IMR-90 (cell line): Measurements from ENCODE around the gene DISC1. TPM values are rescaled to one million over a fixed set of nuclear protein-coding genes. Genes with fewer than 3 reads are reported as not detected.

ENCODE experiments used
- ATAC-seq: fragments of 200-7000 bp; cut with Tn5 transposase; 2 replicates; pipeline ENCODE4 v1.9.1; 2020; ENCODE audit warnings: low read depth, mild to moderate bottlenecking, moderate library complexity
- BruUV-seq: library from RNA; stranded (reverse); fragments of 400-500 nt; replicated peaks from 2 replicates; lab custom pipeline; 2021; lab: Mats Ljungman, UMichigan
- CTCF ChIA-PET: fragments of 300-600 bp; formaldehyde crosslinking; extraction: SDS; loops from one replicate; lab custom pipeline; 2021; ENCODE audit warnings: antibody characterized with exemption; lab: Yijun Ruan, JAX
- POLR2A ChIA-PET: fragments of 300-600 bp; sonication (Branson Sonifier 250); formaldehyde crosslinking; loops from one replicate; lab custom pipeline; 2022; ENCODE audit warnings: antibody characterized with exemption; ENCODE audit not compliant: unreplicated experiment; lab: Charles Lee
- DNase-seq: peaks from one replicate; pipeline ENCODE4 v3.0.0; 2013
- H2AFZ ChIP-seq: replicated peaks from 2 replicates; pipeline ENCODE3; 2013; ENCODE audit warnings: low read length, mild to moderate bottlenecking; ENCODE audit not compliant: poor library complexity
- H2AK5ac ChIP-seq: 2 replicates; pipeline ENCODE4 v1.6.1; 2013; ENCODE audit warnings: low read depth, low read length, inconsistent platforms
- H2AK9ac ChIP-seq: replicated peaks from 2 replicates; pipeline ENCODE3; 2013; ENCODE audit warnings: mild to moderate bottlenecking, low read depth, low read length, moderate library complexity; ENCODE audit not compliant: poor library complexity
- H2BK120ac ChIP-seq: 2 replicates; pipeline ENCODE4 v1.6.1; 2013; ENCODE audit warnings: low read depth, low read length, inconsistent platforms
- H2BK15ac ChIP-seq: 3 replicates; pipeline ENCODE4 v1.6.1; 2013; ENCODE audit warnings: low read depth, low read length, inconsistent platforms
- H2BK20ac ChIP-seq: 2 replicates; pipeline ENCODE4 v1.6.1; 2013; ENCODE audit warnings: low read depth, mild to moderate bottlenecking, inconsistent platforms, low read length, moderate library complexity
- H2BK5ac ChIP-seq: 2 replicates; pipeline ENCODE4 v1.6.1; 2013; ENCODE audit warnings: mild to moderate bottlenecking, low read depth, low read length, inconsistent platforms; ENCODE audit not compliant: poor library complexity, severe bottlenecking
- H3K14ac ChIP-seq: replicated peaks from 2 replicates; pipeline ENCODE4 v1.6.1; 2013; ENCODE audit warnings: low read depth, low read length, inconsistent platforms
- H3K18ac ChIP-seq: 2 replicates; pipeline ENCODE4 v1.6.1; 2013; ENCODE audit warnings: low read depth, low read length, control low read depth
- H3K23ac ChIP-seq: 2 replicates; pipeline ENCODE4 v1.6.1; 2013; ENCODE audit warnings: low read depth, low read length, inconsistent platforms
- H3K27ac ChIP-seq: 2 replicates; pipeline ENCODE4 v1.5.1; 2013; ENCODE audit warnings: mild to moderate bottlenecking, control low read depth, low read length; ENCODE audit not compliant: insufficient read depth
- H3K27me3 ChIP-seq: 2 replicates; pipeline ENCODE4 v1.6.1; 2013; ENCODE audit warnings: low read length; ENCODE audit not compliant: control insufficient read depth, insufficient read depth
- H3K36me3 ChIP-seq: 2 replicates; pipeline ENCODE4 v1.6.1; 2013; ENCODE audit warnings: low read length, mixed read lengths; ENCODE audit not compliant: control insufficient read depth, insufficient read depth
- H3K4ac ChIP-seq: 2 replicates; pipeline ENCODE4 v1.6.1; 2013; ENCODE audit warnings: low read depth, low read length, inconsistent platforms
- H3K4me1 ChIP-seq: 2 replicates; pipeline ENCODE4 v1.6.1; 2013; ENCODE audit warnings: low read length, mixed read lengths; ENCODE audit not compliant: control insufficient read depth, insufficient read depth
- H3K4me2 ChIP-seq: 2 replicates; pipeline ENCODE4 v1.6.1; 2013; ENCODE audit warnings: low read depth, mild to moderate bottlenecking, control low read depth, low read length, moderate library complexity
- H3K4me3 ChIP-seq: 2 replicates; pipeline ENCODE4 v1.5.1; 2013; ENCODE audit warnings: low read depth, mild to moderate bottlenecking, control low read depth, low read length, moderate library complexity; ENCODE audit not compliant: insufficient read depth
- H3K56ac ChIP-seq: 2 replicates; pipeline ENCODE4 v1.6.1; 2013; ENCODE audit warnings: low read length, inconsistent platforms; ENCODE audit not compliant: insufficient read depth; ENCODE audit errors: extremely low read depth
- H3K79me1 ChIP-seq, 2 experiments: 2 replicates each; pipeline ENCODE4 v1.6.1; 2013; ENCODE audit warnings: low read length in 2 of 2, inconsistent platforms in 1 of 2, low read depth in 1 of 2
- H3K9ac ChIP-seq: 2 replicates; pipeline ENCODE4 v1.6.1; 2013; ENCODE audit warnings: low read depth, low read length, control low read depth
- H3K9me1 ChIP-seq: 2 replicates; pipeline ENCODE4 v1.6.1; 2013; ENCODE audit warnings: low read length, inconsistent platforms; ENCODE audit not compliant: insufficient read depth
- H3K9me3 ChIP-seq: 2 replicates; pipeline ENCODE4 v1.6.1; 2013; ENCODE audit warnings: low read length; ENCODE audit not compliant: control insufficient read depth, insufficient read depth
- H4K20me1 ChIP-seq: 2 replicates; pipeline ENCODE4 v1.6.1; 2013; ENCODE audit warnings: low read length, inconsistent platforms; ENCODE audit not compliant: insufficient read depth
- H4K5ac ChIP-seq: 2 replicates; pipeline ENCODE4 v1.6.1; 2013; ENCODE audit warnings: mild to moderate bottlenecking, low read depth, low read length, control low read depth
- H4K8ac ChIP-seq, 2 experiments: 2 replicates each; pipeline ENCODE4 v1.6.1; 2013; ENCODE audit warnings: low read depth in 2 of 2, low read length in 2 of 2, control low read depth in 1 of 2, inconsistent platforms in 1 of 2
- H4K91ac ChIP-seq: 2 replicates; pipeline ENCODE4 v1.6.1; 2013; ENCODE audit warnings: low read depth, low read length, inconsistent platforms; ENCODE audit not compliant: insufficient read depth
- BHLHE40 ChIP-seq: fragments of 150-350 bp; IDR thresholded peaks from 2 replicates; pipeline ENCODE4 v1.6.1; 2016; ENCODE audit warnings: mild to moderate bottlenecking, low read depth, low read length
- CEBPB ChIP-seq: IDR thresholded peaks from 2 replicates; pipeline ENCODE4 v1.6.1; 2012; ENCODE audit warnings: low read depth, low read length, improper control_type of control experiment
- CHD1 ChIP-seq: IDR thresholded peaks from 2 replicates; pipeline ENCODE4 v1.6.1; 2012; ENCODE audit warnings: low read depth, low read length, improper control_type of control experiment
- ELK1 ChIP-seq: fragments of 150-350 bp; IDR thresholded peaks from 2 replicates; pipeline ENCODE4 v1.6.1; 2016; ENCODE audit warnings: low read depth, mild to moderate bottlenecking, low read length, moderate library complexity, borderline replicate concordance
- FOS ChIP-seq: fragments of 150-350 bp; IDR thresholded peaks from 2 replicates; pipeline ENCODE4 v1.6.1; 2016; ENCODE audit warnings: low read depth, low read length
- MAFK ChIP-seq: IDR thresholded peaks from 2 replicates; pipeline ENCODE4 v1.6.1; 2012; ENCODE audit warnings: low read depth, low read length, improper control_type of control experiment
- MAZ ChIP-seq: IDR thresholded peaks from 2 replicates; pipeline ENCODE4 v1.6.1; 2012; ENCODE audit warnings: low read depth, mild to moderate bottlenecking, low read length, improper control_type of control experiment, moderate library complexity, borderline replicate concordance
- MXI1 ChIP-seq: IDR thresholded peaks from 2 replicates; pipeline ENCODE4 v1.6.1; 2012; ENCODE audit warnings: low read depth, mild to moderate bottlenecking, low read length, moderate library complexity, borderline replicate concordance
- POLR2A ChIP-seq: IDR thresholded peaks from 2 replicates; pipeline ENCODE4 v1.6.1; 2012; ENCODE audit warnings: mild to moderate bottlenecking, low read depth, low read length
- RAD21 ChIP-seq: IDR thresholded peaks from 2 replicates; pipeline ENCODE4 v1.6.1; 2012; ENCODE audit warnings: low read length, improper control_type of control experiment
- RCOR1 ChIP-seq: IDR thresholded peaks from 2 replicates; pipeline ENCODE4 v1.6.1; 2012; ENCODE audit warnings: mild to moderate bottlenecking, low read length, improper control_type of control experiment; ENCODE audit not compliant: insufficient replicate concordance
- RFX5 ChIP-seq: IDR thresholded peaks from 2 replicates; pipeline ENCODE4 v1.8.0; 2012; ENCODE audit warnings: low read depth, mild to moderate bottlenecking, low read length, moderate library complexity
- SMC3 ChIP-seq: fragments of 150-350 bp; IDR thresholded peaks from 2 replicates; pipeline ENCODE4 v1.6.1; 2016; ENCODE audit warnings: low read depth, mild to moderate bottlenecking, antibody characterized with exemption, low read length, moderate library complexity
- WGBS, 2 experiments: methylation state at CpG; one replicate each; pipeline versions ENCODE4 v1.1.5 to v1.1.7; 2013; ENCODE audit warnings: missing lambda C conversion rate in 2 of 2; ENCODE audit not compliant: insufficient read length in 1 of 2; ENCODE audit errors: extremely low coverage in 2 of 2; 5-methylcytosine and 5-hydroxymethylcytosine counted together
- dilution Hi-C: fragments of 300-500 bp; cut with HindIII; formaldehyde crosslinking; loops from one replicate; pipeline ENCODE4 v1.14.3; 2018; ENCODE audit warnings: low sequenced_read_pairs; ENCODE audit not compliant: unreplicated experiment
- in situ Hi-C: fragments of 300-500 bp; cut with MboI; formaldehyde crosslinking; loops from 3 replicates; pipeline ENCODE4 v1.14.3; 2019; ENCODE audit warnings: low sequenced_read_pairs, inconsistent platforms, mixed read lengths
- intact Hi-C: fragments of 100-400 bp; cut with micrococcal nuclease; formaldehyde crosslinking; loops from 2 replicates; pipeline ENCODE4 v1.10.0; 2022
- polyA plus RNA-seq, 3 experiments: library from polyadenylated mRNA; depleted of rRNA; stranded (reverse); fragments of >200 nt; gene quantifications; 2 replicates each; pipeline ENCODE4 v1.2.3, GENCODE V29; 2012; ENCODE audit warnings: low replicate concordance in 1 of 3
- total RNA-seq: library from RNA; depleted of rRNA; stranded (reverse); fragments of >200 nt; gene quantifications from 2 replicates; pipeline ENCODE4 v1.2.3, GENCODE V29; 2012

DISC1 gene
- total and polyA plus RNA-seq, 2 of the 4 experiments (the other 2 are of a cell fraction) = 2.2 to 7.0 TPM

- TF ChIP-seq FOS = no peak
Observed at GRCh38 chr1:231724876-231725647, 98.5 kb downstream of the DISC1 start (continued).

- no peaks in the 10 kb centered on the region for H3K9me3 ChIP-seq
- H2BK120ac ChIP-seq = no peak overlapping the region
- no peak overlapping the region for H3K4me2 ChIP-seq
- ChIA-PET CTCF (interaction anchor here (0.6 kb wide), 2 partner anchors 9 to 28 kb away, joined by 5 to 6 read pairs; no protein-coding TSS in a partner anchor), POLR2A (no interaction called here)
- no peak overlapping the region for H4K91ac ChIP-seq
- no peak overlapping the region for H3K14ac ChIP-seq
- no peak overlapping the region for H2AFZ ChIP-seq
- no peak overlapping the region for H4K8ac ChIP-seq
- H2AK5ac ChIP-seq = no peak overlapping the region
- H2BK15ac ChIP-seq = no peak overlapping the region
- intact Hi-C loops = no loop called here
- in situ Hi-C loops = no loop called here
- TF ChIP-seq FOS = no peak
- no peak for TF ChIP-seq CHD1
- no peak for TF ChIP-seq ELK1
- TF ChIP-seq MAFK = no peak
- TF ChIP-seq BHLHE40 = no peak
- no peak for TF ChIP-seq MAZ
- no peak for TF ChIP-seq POLR2A
- TF ChIP-seq SMC3 = no peak
- no peak for TF ChIP-seq RAD21
- TF ChIP-seq RCOR1 = no peak
- no peak for TF ChIP-seq RFX5
- TF ChIP-seq MXI1 = no peak
- no peak for TF ChIP-seq CEBPB
- H3K23ac ChIP-seq = no peak overlapping the region
- H4K20me1 ChIP-seq = no peaks in the 10 kb centered on the region
- no peak overlapping the region for H2BK5ac ChIP-seq
- peaks cover 3% of the 10 kb centered on the region; the same call in 1 of the 2 replicates for H3K9me1 ChIP-seq
- H3K18ac ChIP-seq = no peak overlapping the region
- no peaks in the 10 kb centered on the region for H3K4me1 ChIP-seq
- no peak overlapping the region for H2AK9ac ChIP-seq
- no peaks in the 10 kb centered on the region for H3K27me3 ChIP-seq
- no peak overlapping the region for H3K56ac ChIP-seq
- no TSS peak for BruUV-seq
- ATAC-seq (no peak), DNase-seq (no peak)
- H2BK20ac ChIP-seq = no peak overlapping the region
- H3K27ac ChIP-seq = no peak overlapping the region
- no peak overlapping the region for H3K4ac ChIP-seq
- dilution Hi-C loops = no loop called here
- WGBS, 2 experiments = no CpG with 5 or more reads among the region's 2 CpGs
- no peak overlapping the region for H4K5ac ChIP-seq
- no peaks in the 10 kb centered on the region; a peak in 1 of 4 replicates for H3K79me1 ChIP-seq
- no peaks in the 10 kb centered on the region for H3K36me3 ChIP-seq
- no peak overlapping the region for H3K9ac ChIP-seq
- H3K4me3 ChIP-seq = no peak overlapping the region
Observed at GRCh38 chr1:231727171-231727570, 100.6 kb downstream of the DISC1 start.
